ENCODE data around the gene LENG1.

LENG1 gene

GRCh38 chr19:54141356-54141755, 18.2 kb downstream of the LENG1 start:
- DNase-seq (ENCODE audit: low read depth in 2 of 2): no peak

- peak in 1 of 2 donors; percentile 29 for DNase-seq (ENCODE audit: low read depth in 2 of 2)
Observed at GRCh38 chr19:54138489-54139256, 20.8 kb downstream of the LENG1 start.

- peak in 1 of 2 donors; percentile 20 for DNase-seq (ENCODE audit: low read depth in 2 of 2)
Observed at GRCh38 chr19:54137699-54138488, 21.6 kb downstream of the LENG1 start, which contains the start of gene CNOT3. CNOT3 (plus strand) TSS chr19:54137762; CDS start chr19:54142979, 5,217 bp downstream.

GRCh38 chr19:54136864-54137698, 22.4 kb downstream of the LENG1 start:
- DNase-seq (ENCODE audit: low read depth in 2 of 2): peak; percentile 94 to 99

GRCh38 chr19:54136086-54136863, 23.2 kb downstream of the LENG1 start:
- no peak for DNase-seq (ENCODE audit: low read depth in 2 of 2)

GRCh38 chr19:54133957-54134590, 25.4 kb downstream of the LENG1 start:
- DNase-seq (ENCODE audit: low read depth in 2 of 2): no peak

- DNase-seq (ENCODE audit: low read depth in 2 of 2): no peak
Observed at GRCh38 chr19:54133312-54133956, 26.1 kb downstream of the LENG1 start.

- no peak for DNase-seq (ENCODE audit: low read depth in 2 of 2)
Observed at GRCh38 chr19:54129617-54129996, 29.9 kb downstream of the LENG1 start.

GRCh38 chr19:54128796-54129616, 30.5 kb downstream of the LENG1 start:
- DNase-seq (ENCODE audit: low read depth in 2 of 2): no peak

- no peak for DNase-seq (ENCODE audit: low read depth in 2 of 2)
Observed at GRCh38 chr19:54128441-54128725, 31.1 kb downstream of the LENG1 start.

GRCh38 chr19:54127688-54128440, 31.7 kb downstream of the LENG1 start:
- no peak for DNase-seq (ENCODE audit: low read depth in 2 of 2)

GRCh38 chr19:54125713-54126112, 33.8 kb downstream of the LENG1 start:
- DNase-seq (ENCODE audit: low read depth in 2 of 2): no peak

- no peak for DNase-seq (ENCODE audit: low read depth in 2 of 2)
Observed at GRCh38 chr19:54124393-54124792, 35.1 kb downstream of the LENG1 start.

- no peak for DNase-seq (ENCODE audit: low read depth in 2 of 2)
Observed at GRCh38 chr19:54123682-54124081, 35.8 kb downstream of the LENG1 start.

GRCh38 chr19:54121259-54121658, 38.3 kb downstream of the LENG1 start:
- no peak for DNase-seq (ENCODE audit: low read depth in 2 of 2)

- peak; percentile 95 to 96 for DNase-seq (ENCODE audit: low read depth in 2 of 2)
Observed at GRCh38 chr19:54115109-54116063, 44.1 kb downstream of the LENG1 start, which contains the start of the genes PRPF31 and TFPT. PRPF31 (plus strand) TSS chr19:54115754; CDS start chr19:54118279, 2,525 bp downstream. TFPT (minus strand) TSS chr19:54115657; CDS start chr19:54115269, 388 bp downstream.

- peak in 1 of 2 donors; percentile 25 for DNase-seq (ENCODE audit: low read depth in 2 of 2)
Observed at GRCh38 chr19:54114340-54115108, 45.0 kb downstream of the LENG1 start.
